Measurements from ENCODE around the gene BCR. TPM values are rescaled to one million over a fixed set of nuclear protein-coding genes. Genes with fewer than 3 reads are reported as not detected.

The BCR gene
- total and polyA plus RNA-seq, 2 of the 13 experiments (the other 11 are each of a cell fraction or from before 2014, with no cell fraction given) = 19.9 to 33.6 TPM

GRCh38 chr22:23218867-23219251 lies 38.5 kb downstream of the BCR start (continued):
- TF ChIP-seq ZNF816 (CRISPR knock-in tag; IDR thresholded peaks at IDR 0.05; ENCODE audit: borderline replicate concordance) (no peak), PHF20 (CRISPR knock-in tag; IDR thresholded peaks at IDR 0.05) (no peak), ZFP62 (CRISPR knock-in tag; IDR thresholded peaks at IDR 0.05) (no peak), HIC2 (CRISPR knock-in tag; IDR thresholded peaks at IDR 0.05; ENCODE audit: low read depth) (peak; percentile 39; the same call in 1 of the 2 replicates), TMF1 (CRISPR knock-in tag; IDR thresholded peaks at IDR 0.05; ENCODE audit: low read depth) (no peak), THAP7 (CRISPR knock-in tag; IDR thresholded peaks at IDR 0.05) (no peak), PREB (CRISPR knock-in tag; IDR thresholded peaks at IDR 0.05) (no peak), ZNF577 (CRISPR knock-in tag; IDR thresholded peaks at IDR 0.05; ENCODE audit: borderline replicate concordance, low read depth) (no peak), ZBTB34 (CRISPR knock-in tag; IDR thresholded peaks at IDR 0.05) (no peak), GABPA (IDR thresholded peaks at IDR 0.05; ENCODE audit: low read depth, low read length) (no peak), GABPA (CRISPR knock-in tag; IDR thresholded peaks at IDR 0.05; ENCODE audit: low read depth) (no peak), ZNF101 (CRISPR knock-in tag; IDR thresholded peaks at IDR 0.05; ENCODE audit: borderline replicate concordance, low read depth) (no peak), ZNF75D (CRISPR knock-in tag; IDR thresholded peaks at IDR 0.05; ENCODE audit: borderline replicate concordance) (no peak), SP140L (CRISPR knock-in tag; IDR thresholded peaks at IDR 0.05; ENCODE audit: borderline replicate concordance) (no peak), ZBTB4 (CRISPR knock-in tag; IDR thresholded peaks at IDR 0.05; ENCODE audit: borderline replicate concordance) (no peak), HCFC1 (IDR thresholded peaks at IDR 0.05; ENCODE audit: low read depth, low read length) (no peak), CBX5 (CRISPR knock-in tag; IDR thresholded peaks at IDR 0.05; ENCODE audit: borderline replicate concordance) (no peak), ZMAT5 (CRISPR knock-in tag; IDR thresholded peaks at IDR 0.05; ENCODE audit: borderline replicate concordance, low read depth) (no peak), MYC (CRISPR knock-in tag; IDR thresholded peaks at IDR 0.05; ENCODE audit: borderline replicate concordance) (no peak), ETV5 (CRISPR knock-in tag; IDR thresholded peaks at IDR 0.05; ENCODE audit: borderline replicate concordance) (0 out of 2 replicates have a peak, but pooled peaks have one; percentile 48)
